DND-41 (cell line): ENCODE data around the gene TMEM208.
A peak's percentile ranks its signal among the peaks of the same experiment; 100 is the strongest.

Source experiments
- ATAC-seq: fragments of 200-7000 bp; cut with Tn5 transposase; 3 replicates; pipeline ENCODE4 v1.9.1; 2021; ENCODE audit warnings: low read depth; ENCODE audit not compliant: insufficient read depth
- DNase-seq: peaks from one replicate; pipeline ENCODE4 v3.0.0-alpha.2; 2020
- H2AFZ ChIP-seq: 2 replicates; pipeline ENCODE4 v1.6.0; 2012; ENCODE audit warnings: low read depth, low read length
- H3K27ac ChIP-seq: 2 replicates; pipeline ENCODE4 v1.5.1; 2012; ENCODE audit warnings: low read length, inconsistent platforms
- H3K27me3 ChIP-seq: fragments of 200-600 bp; sonication (generic); 2 replicates; pipeline ENCODE4 v1.6.0; 2012; ENCODE audit warnings: low read length, mild to moderate bottlenecking, inconsistent platforms; ENCODE audit not compliant: insufficient read depth, poor library complexity
- H3K36me3 ChIP-seq: 2 replicates; pipeline ENCODE4 v1.5.1; 2012; ENCODE audit warnings: low read length, inconsistent platforms; ENCODE audit not compliant: insufficient read depth
- H3K4me1 ChIP-seq: 2 replicates; pipeline ENCODE4 v1.5.1; 2012; ENCODE audit warnings: mild to moderate bottlenecking, low read length; ENCODE audit not compliant: insufficient read depth
- H3K4me2 ChIP-seq: 2 replicates; pipeline ENCODE4 v1.6.0; 2012; ENCODE audit warnings: mild to moderate bottlenecking, moderate library complexity, low read length, inconsistent platforms; ENCODE audit not compliant: insufficient read depth
- H3K4me3 ChIP-seq, 2 experiments: fragments of 200-600 bp in 1 of 2; shearing (Covaris generic) in 1 of 2; 2 replicates each; pipeline ENCODE4 v1.5.1; 2012 to 2016; ENCODE audit warnings: inconsistent platforms in 2 of 2, low read length in 2 of 2, mild to moderate bottlenecking in 2 of 2, low read depth in 1 of 2, moderate library complexity in 1 of 2
- H3K79me2 ChIP-seq: 2 replicates; pipeline ENCODE4 v1.6.0; 2012; ENCODE audit warnings: low read length, inconsistent platforms; ENCODE audit not compliant: insufficient read depth
- H3K9ac ChIP-seq: 2 replicates; pipeline ENCODE4 v1.6.0; 2012; ENCODE audit warnings: low read depth, mild to moderate bottlenecking, inconsistent platforms, low read length, moderate library complexity
- H3K9me3 ChIP-seq: 2 replicates; pipeline ENCODE4 v1.5.1; 2012; ENCODE audit warnings: low read length, moderate library complexity, mild to moderate bottlenecking, inconsistent platforms; ENCODE audit not compliant: insufficient read depth, severe bottlenecking
- H4K20me1 ChIP-seq: 2 replicates; pipeline ENCODE4 v1.6.0; 2012; ENCODE audit warnings: low read length; ENCODE audit not compliant: insufficient read depth
- CTCF ChIP-seq: IDR thresholded peaks from 2 replicates; pipeline ENCODE4 v1.5.1; 2012; ENCODE audit warnings: borderline replicate concordance, low read length, moderate library complexity, mild to moderate bottlenecking; ENCODE audit not compliant: poor library complexity, severe bottlenecking; ENCODE audit errors: extremely low read depth
- EZH2 ChIP-seq: IDR thresholded peaks from 3 replicates; pipeline ENCODE4 v1.6.1; 2012; ENCODE audit warnings: borderline replicate concordance, low read depth, mild to moderate bottlenecking, moderate library complexity, low read length, inconsistent platforms; ENCODE audit not compliant: severe bottlenecking

The TMEM208 gene

DNA sequence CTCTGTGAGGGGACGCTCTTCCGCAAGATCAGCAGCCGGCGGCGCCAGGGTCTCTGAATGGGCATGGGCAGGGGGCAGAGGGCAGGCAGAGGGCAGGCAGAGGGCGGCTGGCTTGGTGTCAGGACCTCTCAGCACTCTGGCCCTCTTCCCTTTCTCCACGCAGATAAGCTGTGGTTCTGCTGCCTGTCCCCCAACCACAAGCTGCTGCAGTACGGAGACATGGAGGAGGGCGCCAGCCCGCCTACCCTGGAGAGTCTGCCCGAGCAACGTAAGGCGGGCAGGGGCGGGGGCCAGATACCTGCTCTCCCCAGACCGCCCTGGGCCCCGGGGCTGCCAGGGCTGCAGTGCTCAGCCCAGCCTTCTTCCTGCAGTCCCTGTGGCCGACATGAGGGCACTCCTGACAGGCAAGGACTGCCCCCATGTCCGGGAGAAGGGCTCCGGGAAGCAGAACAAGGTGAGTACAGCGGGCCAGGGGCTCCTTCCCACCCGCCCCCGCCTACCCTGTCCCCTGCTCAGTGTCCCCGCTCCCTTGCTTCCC lies 23.9 kb upstream of the TMEM208 start:
- Histone ChIP-seq H3K36me3 (peaks cover 63% of the 10 kb centered on the region), H3K27me3 (no peaks in the 10 kb centered on the region), H3K79me2 (no peaks in the 10 kb centered on the region), H4K20me1 (peaks cover 18% of the 10 kb centered on the region), H2AFZ (no peak overlapping the region), H3K9me3 (no peaks in the 10 kb centered on the region), H3K4me3 (no peak overlapping the region), H3K4me2 (no peak overlapping the region), H3K4me1 (no peaks in the 10 kb centered on the region), H3K9ac (no peak overlapping the region), H3K27ac (no peak overlapping the region)
- DNase-seq (no peak), ATAC-seq (no peak)
- TF ChIP-seq EZH2 (no peak), CTCF (no peak)

DNA sequence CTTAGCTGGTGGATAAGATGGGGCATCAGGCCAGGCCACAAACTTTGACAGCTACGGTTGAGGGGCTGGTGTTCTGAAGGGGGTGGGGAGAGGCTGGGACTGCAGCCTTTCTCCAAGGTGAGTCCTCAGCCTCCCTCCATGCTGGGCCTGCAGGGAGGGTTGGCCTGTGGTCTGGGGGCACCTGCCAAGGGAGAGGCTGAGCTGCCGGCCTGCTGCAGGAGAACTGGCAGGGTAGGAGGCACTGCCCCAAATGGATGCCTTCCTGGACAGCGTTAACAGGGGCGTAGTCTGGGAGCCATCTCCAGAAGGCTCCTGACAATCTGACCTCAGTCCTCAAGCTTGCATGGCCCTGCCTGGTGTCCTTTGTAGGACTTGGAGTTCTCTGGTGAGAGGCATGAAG lies 22.9 kb upstream of the TMEM208 start:
- no peak overlapping the region for H3K4me3 ChIP-seq
- no peak for TF ChIP-seq EZH2
- no peaks in the 10 kb centered on the region for H3K27me3 ChIP-seq
- ATAC-seq (no peak), DNase-seq (no peak)
- no peak overlapping the region for H2AFZ ChIP-seq
- peaks cover 53% of the 10 kb centered on the region for H3K36me3 ChIP-seq
- H4K20me1 ChIP-seq = peaks cover 16% of the 10 kb centered on the region
- H3K27ac ChIP-seq = no peak overlapping the region
- H3K79me2 ChIP-seq = no peaks in the 10 kb centered on the region
- H3K9me3 ChIP-seq = no peaks in the 10 kb centered on the region
- no peak overlapping the region for H3K9ac ChIP-seq
- no peaks in the 10 kb centered on the region for H3K4me1 ChIP-seq
- no peak overlapping the region for H3K4me2 ChIP-seq

DNA sequence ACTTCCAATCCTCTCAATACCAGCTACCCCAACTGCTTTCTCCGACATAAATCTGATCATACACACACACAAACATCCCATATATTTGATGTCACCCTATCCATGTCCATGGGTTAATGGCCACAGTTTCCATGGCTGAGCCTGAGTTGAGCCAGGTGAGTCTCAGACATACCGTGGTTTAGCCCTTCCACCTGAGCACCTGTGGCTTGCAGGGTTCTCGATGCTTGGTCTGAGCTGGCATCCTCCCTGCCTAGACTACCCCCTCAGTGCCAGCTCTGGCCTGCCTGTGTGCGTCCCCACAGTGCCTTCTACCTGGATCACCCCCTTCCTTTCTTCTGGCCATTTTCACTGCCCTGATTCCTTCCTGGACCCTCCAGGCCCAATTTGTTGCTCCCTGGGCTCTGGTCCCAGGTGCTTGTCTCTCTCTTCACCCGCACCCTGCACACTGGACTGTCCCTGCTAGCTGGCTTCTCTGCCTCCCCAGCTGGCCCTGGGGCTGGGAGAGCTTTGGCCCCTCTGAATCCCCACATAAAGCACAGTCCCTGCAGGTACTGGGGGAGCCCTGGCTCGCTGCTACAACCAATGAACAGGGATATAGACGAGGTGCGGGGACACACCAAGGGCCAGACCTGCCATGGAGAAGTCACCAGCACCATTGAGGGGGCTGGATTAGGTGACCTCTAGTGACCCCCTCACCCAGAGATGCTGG lies 20.6 kb upstream of the TMEM208 start:
- DNase-seq = no peak
- Histone ChIP-seq H3K9me3 (no peaks in the 10 kb centered on the region), H3K4me3 (no peak overlapping the region), H4K20me1 (peaks cover 13% of the 10 kb centered on the region), H2AFZ (no peak overlapping the region), H3K79me2 (no peaks in the 10 kb centered on the region), H3K27ac (no peak overlapping the region), H3K36me3 (peaks cover 37% of the 10 kb centered on the region), H3K9ac (no peak overlapping the region), H3K4me1 (no peaks in the 10 kb centered on the region), H3K27me3 (no peaks in the 10 kb centered on the region), H3K4me2 (no peak overlapping the region)
- no peak for ATAC-seq
- TF ChIP-seq CTCF = no peak
- TF ChIP-seq EZH2 = no peak

DNA sequence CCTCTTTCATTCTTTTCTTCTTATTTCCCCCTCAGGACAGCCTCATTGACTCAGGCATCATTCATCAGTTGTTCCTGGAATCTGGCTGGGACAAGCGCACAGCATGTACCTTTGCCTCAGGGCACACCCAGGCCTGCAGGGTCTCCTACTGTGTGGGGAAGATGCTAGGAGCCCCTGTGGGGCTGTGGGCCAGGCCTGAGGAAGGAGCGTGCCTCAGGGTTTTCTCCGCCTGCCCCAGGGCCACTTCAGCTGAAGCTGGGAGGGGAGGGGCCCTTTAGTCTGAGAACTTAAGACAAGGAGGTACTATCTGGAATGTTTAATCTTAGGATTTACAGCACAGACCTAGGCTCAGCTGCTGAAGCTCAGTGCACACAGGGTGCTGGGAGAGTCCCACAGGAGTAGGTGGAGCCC lies 20.1 kb upstream of the TMEM208 start:
- ATAC-seq (0 out of 3 replicates have a peak, but pooled peaks have one; percentile 6), DNase-seq (no peak)
- H2AFZ ChIP-seq = no peak overlapping the region
- no peak overlapping the region for H3K27ac ChIP-seq
- H3K36me3 ChIP-seq = peaks cover 31% of the 10 kb centered on the region
- no peak overlapping the region for H3K4me3 ChIP-seq
- H3K9me3 ChIP-seq = no peaks in the 10 kb centered on the region
- no peak overlapping the region for H3K9ac ChIP-seq
- H3K4me1 ChIP-seq = no peaks in the 10 kb centered on the region
- no peak overlapping the region for H3K4me2 ChIP-seq
- no peaks in the 10 kb centered on the region for H3K79me2 ChIP-seq
- no peaks in the 10 kb centered on the region for H3K27me3 ChIP-seq
- no peak for TF ChIP-seq EZH2
- no peak for TF ChIP-seq CTCF
- H4K20me1 ChIP-seq = peaks cover 13% of the 10 kb centered on the region
